Fibroblast of lung (primary cell): Measurements from ENCODE around the gene DGCR8. TPM values are rescaled to one million over a fixed set of nuclear protein-coding genes. Genes with fewer than 3 reads are reported as not detected.
A peak's percentile ranks its signal among the peaks of the same experiment; 100 is the strongest.

Source experiments
- DNase-seq, 2 donors: peaks; one replicate each; pipeline versions ENCODE4 v3.0.0 to v3.0.0-alpha.2; 2010; ENCODE audit warnings: low read depth in 2 of 2
- H2AFZ ChIP-seq: 2 replicates; pipeline ENCODE4 v1.5.1; 2012; ENCODE audit warnings: low read length, control low read depth, inconsistent platforms
- H3K27ac ChIP-seq: 2 replicates; pipeline ENCODE4 v1.5.1; 2011; ENCODE audit warnings: low read length, control low read depth; ENCODE audit not compliant: insufficient read depth
- H3K27me3 ChIP-seq: 2 replicates; pipeline ENCODE4 v1.5.1; 2011; ENCODE audit warnings: mild to moderate bottlenecking, low read length; ENCODE audit not compliant: control insufficient read depth, insufficient read depth
- H3K36me3 ChIP-seq: 2 replicates; pipeline ENCODE4 v1.5.1; 2011; ENCODE audit warnings: low read length; ENCODE audit not compliant: control insufficient read depth, insufficient read depth
- H3K4me1 ChIP-seq: 2 replicates; pipeline ENCODE4 v1.5.1; 2011; ENCODE audit warnings: low read length; ENCODE audit not compliant: control insufficient read depth, insufficient read depth; ENCODE audit errors: extremely low read depth
- H3K4me2 ChIP-seq: 2 replicates; pipeline ENCODE4 v1.5.1; 2011; ENCODE audit warnings: low read length, control low read depth; ENCODE audit not compliant: insufficient read depth; ENCODE audit errors: extremely low read depth
- H3K4me3 ChIP-seq, 4 experiments: fragments of 200-600 bp in 1 of 4; sonication (generic) in 1 of 4; replicated peaks in 1 of 4; 2 replicates each; pipeline ENCODE4 v1.5.1; 2011 to 2016; ENCODE audit warnings: low read length in 4 of 4, low read depth in 3 of 4, mild to moderate bottlenecking in 3 of 4, control low read depth in 2 of 4, inconsistent platforms in 1 of 4, mixed read lengths in 1 of 4; ENCODE audit not compliant: insufficient read depth in 1 of 4; ENCODE audit errors: control extremely low read depth in 1 of 4
- H3K79me2 ChIP-seq: 2 replicates; pipeline ENCODE4 v1.5.1; 2012; ENCODE audit warnings: mild to moderate bottlenecking, low read length, inconsistent platforms; ENCODE audit not compliant: control insufficient read depth, insufficient read depth
- H3K9ac ChIP-seq: 2 replicates; pipeline ENCODE4 v1.5.1; 2011; ENCODE audit warnings: mild to moderate bottlenecking, low read length, control low read depth; ENCODE audit not compliant: insufficient read depth
- H3K9me3 ChIP-seq: 2 replicates; pipeline ENCODE4 v1.5.1; 2012; ENCODE audit warnings: low read depth, low read length; ENCODE audit not compliant: control insufficient read depth, insufficient read depth
- H4K20me1 ChIP-seq: 2 replicates; pipeline ENCODE4 v1.5.1; 2011; ENCODE audit warnings: low read length; ENCODE audit not compliant: control insufficient read depth, insufficient read depth; ENCODE audit errors: extremely low read depth
- CTCF ChIP-seq, 2 donors: IDR thresholded peaks in 1 of 2; conservative IDR thresholded peaks in 1 of 2; 1 replicate in 1 of 2; 2 replicates in 1 of 2; pipeline ENCODE4 v1.5.1; 2011 to 2012; ENCODE audit warnings: low read length in 2 of 2, control low read depth in 1 of 2, inconsistent platforms in 1 of 2, low read depth in 1 of 2, mild to moderate bottlenecking in 1 of 2
- EZH2 ChIP-seq: IDR thresholded peaks from 2 replicates; pipeline ENCODE4 v1.5.1; 2012; ENCODE audit warnings: low read length, control low read depth, mild to moderate bottlenecking; ENCODE audit errors: missing control alignments
- polyA plus RNA-seq, 2 donors: library from polyadenylated mRNA; depleted of rRNA in 1 of 2; stranded (reverse) in 1 of 2; unstranded in 1 of 2; fragments of >200 nt; gene quantifications; 2 replicates each; pipeline ENCODE4 v1.2.1, GENCODE V29; 2011 to 2012; ENCODE audit warnings: missing spikeins in 1 of 2
- total RNA-seq: library from RNA; depleted of rRNA; stranded (reverse); fragments of >200 nt; gene quantifications from 2 replicates; pipeline ENCODE4 v1.2.1, GENCODE V29; 2014

The DGCR8 gene
- total and polyA plus RNA-seq, 2 donors (not counting 1 experiment from before 2014, with no cell fraction given): 18.8 to 21.3 TPM

- no peak for DNase-seq
- no peak overlapping the region for H3K9ac ChIP-seq
These were observed 71.2 kb downstream of the DGCR8 start for GRCh38 chr22:20151276-20151588.

GRCh38 chr22:20152464-20152890, 72.4 kb downstream of the DGCR8 start:
- Histone ChIP-seq H3K27me3 (no peaks in the 10 kb centered on the region), H3K9me3 (no peaks in the 10 kb centered on the region), H3K4me1 (no peaks in the 10 kb centered on the region), H3K36me3 (no peaks in the 10 kb centered on the region), H3K79me2 (no peaks in the 10 kb centered on the region), H3K4me2 (no peak overlapping the region), H3K9ac (no peak overlapping the region), H2AFZ (no peak overlapping the region), H4K20me1 (no peaks in the 10 kb centered on the region), H3K27ac (no peak overlapping the region), H3K4me3 (no peak overlapping the region)
- no peak for DNase-seq
- TF ChIP-seq CTCF (conservative IDR thresholded peaks at IDR 0.05 in 1 of 2, IDR thresholded peaks at IDR 0.05 in 1 of 2; ENCODE audit: low read depth in 1 of 2, low read length in 2 of 2) (no peak), EZH2 (no peak)

More at GRCh38 chr22:20151276-20151588, 71.2 kb downstream of the DGCR8 start:
- Histone ChIP-seq H3K4me2 (no peak overlapping the region), H2AFZ (no peak overlapping the region), H3K9me3 (no peaks in the 10 kb centered on the region), H4K20me1 (no peaks in the 10 kb centered on the region), H3K4me3 (no peak overlapping the region), H3K27ac (no peak overlapping the region), H3K36me3 (no peaks in the 10 kb centered on the region), H3K27me3 (no peaks in the 10 kb centered on the region), H3K4me1 (no peaks in the 10 kb centered on the region), H3K79me2 (no peaks in the 10 kb centered on the region)
- TF ChIP-seq CTCF (conservative IDR thresholded peaks at IDR 0.05 in 1 of 2, IDR thresholded peaks at IDR 0.05 in 1 of 2; ENCODE audit: low read depth in 1 of 2, low read length in 2 of 2): no peak
- TF ChIP-seq EZH2: no peak

GRCh38 chr22:20153945-20154344, 73.9 kb downstream of the DGCR8 start:
- no peaks in the 10 kb centered on the region for H3K9me3 ChIP-seq
- no peak overlapping the region for H3K9ac ChIP-seq
- no peaks in the 10 kb centered on the region for H3K27me3 ChIP-seq
- H2AFZ ChIP-seq: no peak overlapping the region
- no peaks in the 10 kb centered on the region for H3K4me1 ChIP-seq
- no peak for DNase-seq
- TF ChIP-seq EZH2: no peak
- peak in 1 of 2 donors; percentile 8 for TF ChIP-seq CTCF (conservative IDR thresholded peaks at IDR 0.05 in 1 of 2, IDR thresholded peaks at IDR 0.05 in 1 of 2; ENCODE audit: low read depth in 1 of 2, low read length in 2 of 2)
- no peak overlapping the region for H3K4me3 ChIP-seq
- peak overlapping the region; percentile 51 for H3K4me2 ChIP-seq
- H4K20me1 ChIP-seq: no peaks in the 10 kb centered on the region
- H3K36me3 ChIP-seq: no peaks in the 10 kb centered on the region
- no peak overlapping the region for H3K27ac ChIP-seq
- no peaks in the 10 kb centered on the region for H3K79me2 ChIP-seq
